ENCODE measurements around the gene HECW1.

The HECW1 gene

DNA sequence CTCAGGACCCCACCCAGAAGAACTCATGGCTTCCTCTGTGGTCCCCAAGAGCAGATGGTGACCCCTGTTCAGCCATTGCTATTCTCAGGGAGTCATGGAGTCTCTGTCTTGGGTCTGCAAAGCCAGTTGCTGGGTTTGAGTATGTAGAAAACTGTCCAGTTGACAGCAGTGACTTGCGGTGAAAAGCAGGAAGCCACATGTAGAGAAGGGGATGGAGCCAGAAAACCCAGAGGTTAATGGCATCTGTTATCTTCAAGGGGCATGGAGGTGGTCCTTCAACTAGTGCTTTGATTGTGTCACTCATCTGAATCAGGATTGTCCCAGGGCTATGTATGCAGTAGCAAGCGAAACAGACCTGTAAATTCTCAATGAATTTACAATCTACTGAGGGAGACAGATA lies 384.1 kb downstream of the HECW1 start:
- WGBS (ENCODE audit: insufficient coverage): 89% methylated on average over 2 of the region's 2 CpGs
- H3K36me3 ChIP-seq (ENCODE audit: control insufficient read depth in 4 of 4, insufficient read depth in 4 of 4, low read length in 3 of 4): no peaks in the 10 kb centered on the region
- CTCF ChIA-PET: no interaction called here
- DNase-seq: no peak
- H3K4me1 ChIP-seq (ENCODE audit: control extremely low read depth in 1 of 4, control insufficient read depth in 4 of 4, insufficient read depth in 4 of 4, low read length in 3 of 4): no peaks in the 10 kb centered on the region
- no peak overlapping the region for H3K4me3 ChIP-seq (ENCODE audit: control insufficient read depth in 1 of 7, extremely low read depth in 1 of 7, insufficient read depth in 4 of 7, low read depth in 2 of 7, low read length in 6 of 7)
- H3K9me3 ChIP-seq (ENCODE audit: control extremely low read depth in 1 of 5, control insufficient read depth in 4 of 5, insufficient read depth in 2 of 5, low read depth in 1 of 5, low read length in 4 of 5): no peaks in the 10 kb centered on the region
- POLR2A ChIA-PET: no interaction called here
- H3K27me3 ChIP-seq (replicated peaks in 2 of 5; ENCODE audit: control insufficient read depth in 4 of 5, insufficient read depth in 5 of 5, low read length in 4 of 5): peaks cover 0 to 5% (median 2%) of the 10 kb centered on the region in 5 experiments
- no peak overlapping the region for H3K27ac ChIP-seq (ENCODE audit: insufficient read depth in 1 of 2, low read depth in 1 of 2, low read length in 2 of 2, poor library complexity in 1 of 2, severe bottlenecking in 2 of 2)

DNA sequence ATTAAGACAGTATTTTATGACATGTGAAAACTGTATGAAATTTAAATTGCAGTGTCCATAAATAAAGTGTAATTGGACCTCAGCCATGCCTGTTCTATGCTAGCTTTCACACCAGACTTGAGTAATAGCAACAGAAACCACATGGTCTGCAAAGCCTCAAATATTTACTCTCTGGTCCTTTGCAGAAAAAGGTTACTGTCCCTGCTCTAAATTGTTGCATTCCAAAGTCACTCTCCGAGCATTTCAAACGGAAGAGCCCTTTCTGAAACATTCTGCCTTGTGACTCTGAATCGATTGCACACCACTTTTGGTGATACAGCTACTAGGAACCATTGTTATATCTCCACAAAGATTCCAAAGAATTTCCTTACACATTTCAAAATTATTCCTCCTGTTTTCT lies 389.4 kb downstream of the HECW1 start:
- CTCF ChIA-PET: no interaction called here
- Histone ChIP-seq H3K27ac (ENCODE audit: insufficient read depth in 1 of 2, low read depth in 1 of 2, low read length in 2 of 2, poor library complexity in 1 of 2, severe bottlenecking in 2 of 2) (no peak overlapping the region), H3K9me3 (ENCODE audit: control extremely low read depth in 1 of 5, control insufficient read depth in 4 of 5, insufficient read depth in 2 of 5, low read depth in 1 of 5, low read length in 4 of 5) (peaks cover 0 to 3% (median 0%) of the 10 kb centered on the region in 5 experiments), H3K27me3 (replicated peaks in 2 of 5; ENCODE audit: control insufficient read depth in 4 of 5, insufficient read depth in 5 of 5, low read length in 4 of 5) (no peaks in the 10 kb centered on the region), H3K4me3 (ENCODE audit: control insufficient read depth in 1 of 7, extremely low read depth in 1 of 7, insufficient read depth in 4 of 7, low read depth in 2 of 7, low read length in 6 of 7) (no peak overlapping the region), H3K4me1 (ENCODE audit: control extremely low read depth in 1 of 4, control insufficient read depth in 4 of 4, insufficient read depth in 4 of 4, low read length in 3 of 4) (no peaks in the 10 kb centered on the region), H3K36me3 (ENCODE audit: control insufficient read depth in 4 of 4, insufficient read depth in 4 of 4, low read length in 3 of 4) (no peaks in the 10 kb centered on the region)
- DNase-seq: no peak
- WGBS (ENCODE audit: insufficient coverage): 100% methylated on average over 2 of the region's 3 CpGs
- POLR2A ChIA-PET: no interaction called here

DNA sequence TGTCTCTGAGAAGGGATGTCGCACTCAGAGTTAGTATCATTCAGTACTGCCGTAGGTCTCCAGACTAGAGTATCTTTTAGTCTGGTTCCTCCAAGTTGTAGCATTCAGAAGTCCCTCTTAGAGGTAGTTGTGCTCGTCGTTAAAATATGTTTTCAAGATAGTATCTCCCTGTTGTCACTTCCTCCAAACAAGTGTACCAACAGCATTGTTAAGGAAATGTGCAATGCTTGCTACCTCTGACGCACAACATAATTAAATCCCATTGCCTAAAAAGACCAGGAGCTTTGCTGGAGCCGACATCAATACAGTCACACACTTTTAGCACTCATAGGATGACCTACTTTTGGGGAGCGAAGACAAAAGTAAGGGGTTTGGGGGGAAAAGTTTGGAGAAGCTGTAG lies 390.5 kb downstream of the HECW1 start:
- H3K4me3 ChIP-seq (ENCODE audit: control insufficient read depth in 1 of 7, extremely low read depth in 1 of 7, insufficient read depth in 4 of 7, low read depth in 2 of 7, low read length in 6 of 7): no peak overlapping the region
- no peaks in the 10 kb centered on the region for H3K4me1 ChIP-seq (ENCODE audit: control extremely low read depth in 1 of 4, control insufficient read depth in 4 of 4, insufficient read depth in 4 of 4, low read length in 3 of 4)
- no peak overlapping the region for H3K27ac ChIP-seq (ENCODE audit: insufficient read depth in 1 of 2, low read depth in 1 of 2, low read length in 2 of 2, poor library complexity in 1 of 2, severe bottlenecking in 2 of 2)
- POLR2A ChIA-PET: no interaction called here
- DNase-seq: no peak
- H3K9me3 ChIP-seq (ENCODE audit: control extremely low read depth in 1 of 5, control insufficient read depth in 4 of 5, insufficient read depth in 2 of 5, low read depth in 1 of 5, low read length in 4 of 5): peaks cover 0 to 3% (median 0%) of the 10 kb centered on the region in 5 experiments
- CTCF ChIA-PET: no interaction called here
- H3K27me3 ChIP-seq (replicated peaks in 2 of 5; ENCODE audit: control insufficient read depth in 4 of 5, insufficient read depth in 5 of 5, low read length in 4 of 5): peaks cover 0 to 2% (median 0%) of the 10 kb centered on the region in 5 experiments
- 70% methylated on average over 6 of the region's 7 CpGs for WGBS (ENCODE audit: insufficient coverage)
- H3K36me3 ChIP-seq (ENCODE audit: control insufficient read depth in 4 of 4, insufficient read depth in 4 of 4, low read length in 3 of 4): no peaks in the 10 kb centered on the region

DNA sequence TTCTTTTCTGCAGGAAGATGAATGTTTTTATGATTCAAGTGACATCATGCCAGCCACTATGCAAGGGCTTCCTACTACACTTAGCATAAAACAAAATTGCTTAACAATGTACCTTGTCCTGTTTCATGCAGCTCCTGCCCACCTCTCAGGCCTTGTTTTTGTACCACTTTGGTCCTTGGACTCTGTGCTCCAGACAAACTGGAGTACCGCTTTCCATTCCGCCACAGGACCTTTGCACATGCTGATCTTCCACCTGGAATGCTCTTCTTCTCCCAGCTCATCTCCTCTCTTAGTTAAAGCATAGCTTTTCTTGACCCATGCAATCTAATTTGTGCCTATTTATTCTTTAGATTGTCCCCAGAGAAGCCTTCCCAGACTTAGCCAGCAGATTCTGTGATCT lies 393.0 kb downstream of the HECW1 start:
- ChIA-PET CTCF (no interaction called here), POLR2A (no interaction called here)
- Histone ChIP-seq H3K4me3 (ENCODE audit: control insufficient read depth in 1 of 7, extremely low read depth in 1 of 7, insufficient read depth in 4 of 7, low read depth in 2 of 7, low read length in 6 of 7) (no peak overlapping the region), H3K27me3 (replicated peaks in 2 of 5; ENCODE audit: control insufficient read depth in 4 of 5, insufficient read depth in 5 of 5, low read length in 4 of 5) (peaks cover 0 to 7% (median 0%) of the 10 kb centered on the region in 5 experiments), H3K27ac (ENCODE audit: insufficient read depth in 1 of 2, low read depth in 1 of 2, low read length in 2 of 2, poor library complexity in 1 of 2, severe bottlenecking in 2 of 2) (no peak overlapping the region), H3K9me3 (ENCODE audit: control extremely low read depth in 1 of 5, control insufficient read depth in 4 of 5, insufficient read depth in 2 of 5, low read depth in 1 of 5, low read length in 4 of 5) (peaks cover 0 to 3% (median 0%) of the 10 kb centered on the region in 5 experiments), H3K36me3 (ENCODE audit: control insufficient read depth in 4 of 4, insufficient read depth in 4 of 4, low read length in 3 of 4) (no peaks in the 10 kb centered on the region), H3K4me1 (ENCODE audit: control extremely low read depth in 1 of 4, control insufficient read depth in 4 of 4, insufficient read depth in 4 of 4, low read length in 3 of 4) (no peaks in the 10 kb centered on the region)
- DNase-seq: no peak
- WGBS (ENCODE audit: insufficient coverage): 94% methylated on average over 2 of the region's 2 CpGs

DNA sequence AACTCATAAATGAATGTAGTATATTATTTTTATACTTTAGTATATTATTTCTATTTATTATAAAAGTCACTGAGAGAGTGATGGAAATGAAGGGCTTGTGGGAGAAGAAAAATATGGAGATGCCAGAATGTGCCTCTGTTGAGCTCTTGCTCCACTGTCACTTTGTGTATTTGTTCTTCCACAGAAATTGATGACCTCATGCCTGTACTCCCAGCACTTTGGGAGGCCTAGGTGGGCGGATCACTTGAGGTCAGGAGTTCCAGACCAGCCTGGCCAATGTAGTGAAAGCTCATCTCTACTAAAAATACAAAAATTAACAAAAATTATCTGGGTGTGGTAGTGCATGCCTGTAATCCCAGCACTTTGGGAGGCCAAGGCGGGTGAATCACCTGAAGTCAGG lies 394.0 kb downstream of the HECW1 start:
- Histone ChIP-seq H3K9me3 (ENCODE audit: control extremely low read depth in 1 of 5, control insufficient read depth in 4 of 5, insufficient read depth in 2 of 5, low read depth in 1 of 5, low read length in 4 of 5) (peaks cover 0 to 3% (median 0%) of the 10 kb centered on the region in 5 experiments), H3K27ac (ENCODE audit: insufficient read depth in 1 of 2, low read depth in 1 of 2, low read length in 2 of 2, poor library complexity in 1 of 2, severe bottlenecking in 2 of 2) (no peak overlapping the region), H3K36me3 (ENCODE audit: control insufficient read depth in 4 of 4, insufficient read depth in 4 of 4, low read length in 3 of 4) (no peaks in the 10 kb centered on the region), H3K4me3 (ENCODE audit: control insufficient read depth in 1 of 7, extremely low read depth in 1 of 7, insufficient read depth in 4 of 7, low read depth in 2 of 7, low read length in 6 of 7) (no peak overlapping the region), H3K27me3 (replicated peaks in 2 of 5; ENCODE audit: control insufficient read depth in 4 of 5, insufficient read depth in 5 of 5, low read length in 4 of 5) (peaks cover 0 to 8% (median 0%) of the 10 kb centered on the region in 5 experiments), H3K4me1 (ENCODE audit: control extremely low read depth in 1 of 4, control insufficient read depth in 4 of 4, insufficient read depth in 4 of 4, low read length in 3 of 4) (no peaks in the 10 kb centered on the region)
- ChIA-PET POLR2A (no interaction called here), CTCF (no interaction called here)
- 100% methylated on average over 1 of the region's 2 CpGs for WGBS (ENCODE audit: insufficient coverage)
- no peak for DNase-seq

DNA sequence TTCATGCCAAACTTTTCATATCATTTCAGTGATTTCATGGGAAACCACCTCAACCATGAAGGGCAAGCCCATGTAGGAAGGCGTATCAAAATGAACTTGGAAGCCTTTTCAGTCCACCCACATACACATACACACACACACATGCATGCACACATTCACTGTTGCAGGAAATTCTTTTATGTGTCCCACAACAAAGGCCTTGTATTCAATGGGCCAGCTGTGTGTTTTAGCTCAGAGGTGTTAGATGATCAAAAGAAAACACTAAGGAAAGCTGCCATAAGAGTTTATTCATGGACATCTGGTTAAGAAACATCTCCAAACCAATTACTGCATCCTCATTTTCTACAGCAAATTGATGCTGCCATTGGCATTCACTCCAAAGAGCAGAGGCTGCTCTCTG lies 396.0 kb downstream of the HECW1 start:
- no peaks in the 10 kb centered on the region for H3K4me1 ChIP-seq (ENCODE audit: control extremely low read depth in 1 of 4, control insufficient read depth in 4 of 4, insufficient read depth in 4 of 4, low read length in 3 of 4)
- H3K9me3 ChIP-seq (ENCODE audit: control extremely low read depth in 1 of 5, control insufficient read depth in 4 of 5, insufficient read depth in 2 of 5, low read depth in 1 of 5, low read length in 4 of 5): no peaks in the 10 kb centered on the region
- H3K27me3 ChIP-seq (replicated peaks in 2 of 5; ENCODE audit: control insufficient read depth in 4 of 5, insufficient read depth in 5 of 5, low read length in 4 of 5): peaks cover 0 to 8% (median 0%) of the 10 kb centered on the region in 5 experiments
- CTCF ChIA-PET: no interaction called here
- POLR2A ChIA-PET: no interaction called here
- 100% methylated on average over 1 of the region's 1 CpG for WGBS (ENCODE audit: insufficient coverage)
- no peak overlapping the region for H3K27ac ChIP-seq (ENCODE audit: insufficient read depth in 1 of 2, low read depth in 1 of 2, low read length in 2 of 2, poor library complexity in 1 of 2, severe bottlenecking in 2 of 2)
- DNase-seq: no peak
- no peaks in the 10 kb centered on the region for H3K36me3 ChIP-seq (ENCODE audit: control insufficient read depth in 4 of 4, insufficient read depth in 4 of 4, low read length in 3 of 4)
- no peak overlapping the region for H3K4me3 ChIP-seq (ENCODE audit: control insufficient read depth in 1 of 7, extremely low read depth in 1 of 7, insufficient read depth in 4 of 7, low read depth in 2 of 7, low read length in 6 of 7)

DNA sequence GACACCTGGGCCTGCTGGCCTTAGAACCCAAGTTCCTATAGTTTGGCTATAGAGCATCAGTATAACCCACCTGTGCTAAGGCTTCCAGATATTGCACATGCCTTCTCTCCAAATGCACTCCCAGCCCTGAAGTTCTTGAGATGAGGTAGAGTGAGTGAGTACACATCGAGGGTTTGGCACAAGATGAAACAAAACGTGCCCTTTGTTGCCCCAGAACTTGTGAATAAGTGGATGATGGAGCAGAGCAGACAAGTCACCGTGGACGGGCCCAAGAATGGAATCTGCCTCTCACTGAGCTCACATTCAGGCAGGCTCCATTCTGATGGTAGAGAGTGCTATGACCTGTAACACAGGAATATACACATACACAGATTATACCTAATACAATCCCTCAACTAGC lies 397.5 kb downstream of the HECW1 start:
- H3K27ac ChIP-seq (ENCODE audit: insufficient read depth in 1 of 2, low read depth in 1 of 2, low read length in 2 of 2, poor library complexity in 1 of 2, severe bottlenecking in 2 of 2): no peak overlapping the region
- no peaks in the 10 kb centered on the region for H3K9me3 ChIP-seq (ENCODE audit: control extremely low read depth in 1 of 5, control insufficient read depth in 4 of 5, insufficient read depth in 2 of 5, low read depth in 1 of 5, low read length in 4 of 5)
- ChIA-PET CTCF (interaction anchor here (1.1 kb wide), 1 partner anchor 66 kb away, joined by 3 read pairs; no protein-coding TSS in a partner anchor), POLR2A (no interaction called here)
- H3K36me3 ChIP-seq (ENCODE audit: control insufficient read depth in 4 of 4, insufficient read depth in 4 of 4, low read length in 3 of 4): no peaks in the 10 kb centered on the region
- no peak overlapping the region for H3K4me3 ChIP-seq (ENCODE audit: control insufficient read depth in 1 of 7, extremely low read depth in 1 of 7, insufficient read depth in 4 of 7, low read depth in 2 of 7, low read length in 6 of 7)
- peaks cover 0 to 8% (median 0%) of the 10 kb centered on the region in 5 experiments for H3K27me3 ChIP-seq (replicated peaks in 2 of 5; ENCODE audit: control insufficient read depth in 4 of 5, insufficient read depth in 5 of 5, low read length in 4 of 5)
- WGBS (ENCODE audit: insufficient coverage): 89% methylated on average over 2 of the region's 4 CpGs
- H3K4me1 ChIP-seq (ENCODE audit: control extremely low read depth in 1 of 4, control insufficient read depth in 4 of 4, insufficient read depth in 4 of 4, low read length in 3 of 4): no peaks in the 10 kb centered on the region
- DNase-seq: no peak

Data from common myeloid progenitor, CD34-positive (primary cell).